Progenitor cell of endocrine pancreas (in vitro differentiated cells): Measurements from ENCODE around the gene TTLL1. TPM values are rescaled to one million over a fixed set of nuclear protein-coding genes. Genes with fewer than 3 reads are reported as not detected.

Source experiments
- DNase-seq: peaks from one replicate; pipeline ENCODE4 v3.0.0; 2021; ENCODE audit warnings: low spot score; ENCODE audit not compliant: unreplicated experiment
- H3K27ac Mint-ChIP-seq: 2 replicates; pipeline ENCODE4 v1.8.0; 2021; ENCODE audit warnings: mild to moderate bottlenecking, moderate library complexity, mixed read lengths
- H3K27me3 Mint-ChIP-seq: 2 replicates; pipeline ENCODE4 v1.8.0; 2021; ENCODE audit warnings: mixed read lengths
- H3K36me3 Mint-ChIP-seq: 2 replicates; pipeline ENCODE4 v1.8.0; 2022; ENCODE audit warnings: mixed read lengths; ENCODE audit not compliant: insufficient read depth
- H3K4me1 Mint-ChIP-seq: 2 replicates; pipeline ENCODE4 v1.8.0; 2021; ENCODE audit warnings: low read depth, mixed read lengths
- H3K4me3 Mint-ChIP-seq: 2 replicates; pipeline ENCODE4 v1.8.0; 2021; ENCODE audit warnings: low read depth, mild to moderate bottlenecking, moderate library complexity, mixed read lengths
- H3K9me3 Mint-ChIP-seq: 2 replicates; pipeline ENCODE4 v1.8.0; 2021; ENCODE audit warnings: low read depth, mixed read lengths
- CTCF ChIP-seq: fragments of 200-600 bp; sonication (generic); IDR thresholded peaks from one replicate; pipeline ENCODE4 v1.5.0; 2021; ENCODE audit warnings: antibody characterized with exemption, mild to moderate bottlenecking; ENCODE audit not compliant: unreplicated experiment
- total RNA-seq: library from RNA; stranded (reverse); gene quantifications from 2 replicates; pipeline ENCODE4 v1.2.1, GENCODE V29; 2021

Gene TTLL1
- total RNA-seq, 1 donor from 2014 or later: 11.9 TPM

GRCh38 chr22:43066134-43066533 lies 23.1 kb downstream of the TTLL1 start:
- Mint-ChIP-seq H3K4me1 (peaks cover 11% of the 10 kb centered on the region), H3K27ac (no peak overlapping the region), H3K9me3 (no peaks in the 10 kb centered on the region), H3K36me3 (peaks cover 22% of the 10 kb centered on the region), H3K27me3 (peaks cover 23% of the 10 kb centered on the region), H3K4me3 (no peak overlapping the region)
- no peak for DNase-seq
- TF ChIP-seq CTCF: no peak

GRCh38 chr22:43060183-43060582 lies 29.0 kb downstream of the TTLL1 start:
- H3K9me3 Mint-ChIP-seq: no peaks in the 10 kb centered on the region
- peaks cover 16% of the 10 kb centered on the region for H3K36me3 Mint-ChIP-seq
- H3K27me3 Mint-ChIP-seq: no peaks in the 10 kb centered on the region
- H3K4me1 Mint-ChIP-seq: no peaks in the 10 kb centered on the region
- peak; percentile 44 for DNase-seq
- H3K4me3 Mint-ChIP-seq: no peak overlapping the region
- TF ChIP-seq CTCF: peak; percentile 68
- H3K27ac Mint-ChIP-seq: no peak overlapping the region

GRCh38 chr22:43057641-43058040 lies 31.6 kb downstream of the TTLL1 start:
- H3K27me3 Mint-ChIP-seq: no peaks in the 10 kb centered on the region
- H3K4me3 Mint-ChIP-seq: no peak overlapping the region
- TF ChIP-seq CTCF: no peak
- peaks cover 10% of the 10 kb centered on the region for H3K36me3 Mint-ChIP-seq
- no peaks in the 10 kb centered on the region for H3K9me3 Mint-ChIP-seq
- no peaks in the 10 kb centered on the region for H3K4me1 Mint-ChIP-seq
- no peak overlapping the region for H3K27ac Mint-ChIP-seq
- no peak for DNase-seq

- Mint-ChIP-seq H3K27ac (no peak overlapping the region), H3K4me3 (no peak overlapping the region), H3K36me3 (peaks cover 4% of the 10 kb centered on the region), H3K27me3 (no peaks in the 10 kb centered on the region), H3K9me3 (no peaks in the 10 kb centered on the region), H3K4me1 (no peaks in the 10 kb centered on the region)
- peak; percentile 38 for TF ChIP-seq CTCF
- DNase-seq: no peak
Measured at GRCh38 chr22:43053176-43053575, 36.0 kb downstream of the TTLL1 start.

GRCh38 chr22:43050995-43051394 lies 38.2 kb downstream of the TTLL1 start:
- no peak overlapping the region for H3K27ac Mint-ChIP-seq
- no peak for DNase-seq
- H3K36me3 Mint-ChIP-seq: peaks cover 5% of the 10 kb centered on the region
- no peak for TF ChIP-seq CTCF
- H3K9me3 Mint-ChIP-seq: no peaks in the 10 kb centered on the region
- H3K27me3 Mint-ChIP-seq: no peaks in the 10 kb centered on the region
- no peak overlapping the region for H3K4me3 Mint-ChIP-seq
- no peaks in the 10 kb centered on the region for H3K4me1 Mint-ChIP-seq

- TF ChIP-seq CTCF: no peak
- Mint-ChIP-seq H3K4me3 (no peak overlapping the region), H3K4me1 (no peaks in the 10 kb centered on the region), H3K9me3 (no peaks in the 10 kb centered on the region), H3K27ac (no peak overlapping the region), H3K27me3 (no peaks in the 10 kb centered on the region), H3K36me3 (peaks cover 4% of the 10 kb centered on the region)
- DNase-seq: no peak
Measured at GRCh38 chr22:43047605-43048004, 41.6 kb downstream of the TTLL1 start.
